Measurements from ENCODE around the gene LPP. TPM values are rescaled to one million over a fixed set of nuclear protein-coding genes. Genes with fewer than 3 reads are reported as not detected.

The LPP gene
- total RNA-seq, 1 experiment from 2014 or later, result 20.4 TPM

GRCh38 chr3:188448813-188449212, 294.9 kb downstream of the LPP start:
- Histone ChIP-seq H3K27me3 (ENCODE audit: low read length) (no peaks in the 10 kb centered on the region), H3K4me2 (ENCODE audit: low read length) (no peak overlapping the region), H4K20me1 (ENCODE audit: low read length) (no peaks in the 10 kb centered on the region), H3K4me1 (ENCODE audit: insufficient read depth, low read length) (no peaks in the 10 kb centered on the region), H2AFZ (ENCODE audit: low read length) (no peak overlapping the region), H3K9me2 (replicated peaks; ENCODE audit: low read length) (no peaks in the 10 kb centered on the region), H3K27ac (ENCODE audit: low read length) (no peak overlapping the region), H3K36me3 (ENCODE audit: low read depth, low read length) (no peaks in the 10 kb centered on the region), H3K9ac (ENCODE audit: low read length) (no peak overlapping the region), H3K4me3 (ENCODE audit: low read length) (no peak overlapping the region), H3K9me3 (ENCODE audit: low read length) (no peaks in the 10 kb centered on the region), H3F3A (ENCODE audit: low read length, unreplicated experiment) (no peaks in the 10 kb centered on the region), H3K79me2 (ENCODE audit: low read length) (no peaks in the 10 kb centered on the region)
- DNase-seq, result no peak
- intact Hi-C loops (cut with micrococcal nuclease), result no loop called here
- BruUV-seq (replicated peaks), result no TSS peak
- POLR2A ChIA-PET (ENCODE audit: unreplicated experiment), result no interaction called here
- no peak for TF ChIP-seq EZH2 (IDR thresholded peaks at IDR 0.05; ENCODE audit: low read length, unreplicated experiment)
- TF ChIP-seq CTCF (conservative IDR thresholded peaks at IDR 0.05; ENCODE audit: low read depth, low read length), result no peak
- no peak for TF ChIP-seq EZH2phosphoT487 (IDR thresholded peaks at IDR 0.05; ENCODE audit: borderline replicate concordance, low read length)
- no peak for ATAC-seq
- CTCF ChIA-PET, result no interaction called here

GRCh38 chr3:188449421-188449820, 295.5 kb downstream of the LPP start:
- DNase-seq, result no peak
- H3K79me2 ChIP-seq (ENCODE audit: low read length), result no peaks in the 10 kb centered on the region
- H4K20me1 ChIP-seq (ENCODE audit: low read length), result no peaks in the 10 kb centered on the region
- no peaks in the 10 kb centered on the region for H3K27me3 ChIP-seq (ENCODE audit: low read length)
- no peak overlapping the region for H3K27ac ChIP-seq (ENCODE audit: low read length)
- POLR2A ChIA-PET (ENCODE audit: unreplicated experiment), result no interaction called here
- no peak for ATAC-seq
- no peaks in the 10 kb centered on the region for H3K9me2 ChIP-seq (replicated peaks; ENCODE audit: low read length)
- H3K9me3 ChIP-seq (ENCODE audit: low read length), result no peaks in the 10 kb centered on the region
- H3K4me2 ChIP-seq (ENCODE audit: low read length), result no peak overlapping the region
- no TSS peak for BruUV-seq (replicated peaks)
- TF ChIP-seq EZH2 (IDR thresholded peaks at IDR 0.05; ENCODE audit: low read length, unreplicated experiment), result no peak
- no peak for TF ChIP-seq CTCF (conservative IDR thresholded peaks at IDR 0.05; ENCODE audit: low read depth, low read length)
- TF ChIP-seq EZH2phosphoT487 (IDR thresholded peaks at IDR 0.05; ENCODE audit: borderline replicate concordance, low read length), result no peak
- no peaks in the 10 kb centered on the region for H3F3A ChIP-seq (ENCODE audit: low read length, unreplicated experiment)
- no peaks in the 10 kb centered on the region for H3K4me1 ChIP-seq (ENCODE audit: insufficient read depth, low read length)
- H3K4me3 ChIP-seq (ENCODE audit: low read length), result no peak overlapping the region
- no peaks in the 10 kb centered on the region for H3K36me3 ChIP-seq (ENCODE audit: low read depth, low read length)
- CTCF ChIA-PET, result no interaction called here
- intact Hi-C loops (cut with micrococcal nuclease), result no loop called here
- no peak overlapping the region for H3K9ac ChIP-seq (ENCODE audit: low read length)
- H2AFZ ChIP-seq (ENCODE audit: low read length), result no peak overlapping the region

GRCh38 chr3:188452158-188452772, 298.3 kb downstream of the LPP start:
- H3F3A ChIP-seq (ENCODE audit: low read length, unreplicated experiment), result no peaks in the 10 kb centered on the region
- no peaks in the 10 kb centered on the region for H3K27me3 ChIP-seq (ENCODE audit: low read length)
- no peaks in the 10 kb centered on the region for H4K20me1 ChIP-seq (ENCODE audit: low read length)
- no peak for ATAC-seq
- no peaks in the 10 kb centered on the region for H3K9me3 ChIP-seq (ENCODE audit: low read length)
- no peaks in the 10 kb centered on the region for H3K9me2 ChIP-seq (replicated peaks; ENCODE audit: low read length)
- no peaks in the 10 kb centered on the region for H3K4me1 ChIP-seq (ENCODE audit: insufficient read depth, low read length)
- BruUV-seq (replicated peaks), result no TSS peak
- POLR2A ChIA-PET (ENCODE audit: unreplicated experiment), result no interaction called here
- H3K27ac ChIP-seq (ENCODE audit: low read length), result no peak overlapping the region
- intact Hi-C loops (cut with micrococcal nuclease), result no loop called here
- no peaks in the 10 kb centered on the region for H3K36me3 ChIP-seq (ENCODE audit: low read depth, low read length)
- CTCF ChIA-PET, result no interaction called here
- DNase-seq, result no peak
- no peak overlapping the region for H3K4me3 ChIP-seq (ENCODE audit: low read length)
- no peaks in the 10 kb centered on the region for H3K79me2 ChIP-seq (ENCODE audit: low read length)
- H2AFZ ChIP-seq (ENCODE audit: low read length), result no peak overlapping the region
- H3K9ac ChIP-seq (ENCODE audit: low read length), result no peak overlapping the region
- no peak overlapping the region for H3K4me2 ChIP-seq (ENCODE audit: low read length)
- TF ChIP-seq EZH2 (IDR thresholded peaks at IDR 0.05; ENCODE audit: low read length, unreplicated experiment) (no peak), EZH2phosphoT487 (IDR thresholded peaks at IDR 0.05; ENCODE audit: borderline replicate concordance, low read length) (no peak), CTCF (conservative IDR thresholded peaks at IDR 0.05; ENCODE audit: low read depth, low read length) (no peak)

Data from PC-3 (cell line).